Glutamatergic neuron (in vitro differentiated cells): ENCODE measurements around the gene USP3. TPM values are rescaled to one million over a fixed set of nuclear protein-coding genes. Genes with fewer than 3 reads are reported as not detected.
A peak's percentile ranks its signal among the peaks of the same experiment; 100 is the strongest.

Experiments used
- DNase-seq: peaks from one replicate; pipeline ENCODE4 v3.0.0; 2022
- H3K27ac Mint-ChIP-seq: one replicate; pipeline ENCODE4 v1.8.0; 2020; ENCODE audit warnings: mild to moderate bottlenecking, mixed read lengths, inconsistent platforms; ENCODE audit not compliant: unreplicated experiment
- H3K27me3 Mint-ChIP-seq: one replicate; pipeline ENCODE4 v1.8.0; 2020; ENCODE audit warnings: mild to moderate bottlenecking, moderate library complexity, mixed read lengths, inconsistent platforms; ENCODE audit not compliant: unreplicated experiment
- H3K36me3 Mint-ChIP-seq: one replicate; pipeline ENCODE4 v1.8.0; 2020; ENCODE audit warnings: mild to moderate bottlenecking, mixed read lengths, inconsistent platforms; ENCODE audit not compliant: unreplicated experiment
- H3K4me1 Mint-ChIP-seq: one replicate; pipeline ENCODE4 v1.8.0; 2020; ENCODE audit warnings: mild to moderate bottlenecking, low read depth, mixed read lengths, inconsistent platforms; ENCODE audit not compliant: unreplicated experiment
- H3K4me3 Mint-ChIP-seq: one replicate; pipeline ENCODE4 v1.8.0; 2020; ENCODE audit warnings: mild to moderate bottlenecking, mixed read lengths, inconsistent platforms; ENCODE audit not compliant: unreplicated experiment
- H3K9me3 Mint-ChIP-seq: one replicate; pipeline ENCODE4 v1.8.0; 2020; ENCODE audit warnings: mild to moderate bottlenecking, moderate library complexity, mixed read lengths, inconsistent platforms; ENCODE audit not compliant: unreplicated experiment
- CTCF ChIP-seq: fragments of 200-600 bp; sonication (generic); IDR thresholded peaks from one replicate; pipeline ENCODE4 v1.5.0; 2021; ENCODE audit not compliant: partially characterized antibody, unreplicated experiment
- total RNA-seq: library from RNA; stranded (reverse); fragmentation: NEBNext Ultra II Directional; extraction: Animal tissue kit (Norgen Biotek cat#: 25700); gene quantifications from one replicate; pipeline ENCODE4 v1.2.1, GENCODE V29; 2021; ENCODE audit not compliant: unreplicated experiment

The USP3 gene
- total RNA-seq, 1 donor from 2014 or later: 50.9 TPM

GRCh38 chr15:63598473-63599400 is 94.3 kb downstream of the USP3 start:
- Mint-ChIP-seq H3K9me3 (peaks cover 11% of the 10 kb centered on the region), H3K4me1 (peaks cover 12% of the 10 kb centered on the region), H3K27me3 (peaks cover 13% of the 10 kb centered on the region), H3K36me3 (peaks cover 8% of the 10 kb centered on the region), H3K4me3 (no peak overlapping the region), H3K27ac (no peak overlapping the region)
- no peak for DNase-seq
- TF ChIP-seq CTCF: no peak

- peaks cover 11% of the 10 kb centered on the region for H3K9me3 Mint-ChIP-seq
- H3K4me1 Mint-ChIP-seq: peaks cover 12% of the 10 kb centered on the region
- peaks cover 4% of the 10 kb centered on the region for H3K36me3 Mint-ChIP-seq
- H3K27ac Mint-ChIP-seq: no peak overlapping the region
- peak; percentile 31 for DNase-seq
- peaks cover 13% of the 10 kb centered on the region for H3K27me3 Mint-ChIP-seq
- H3K4me3 Mint-ChIP-seq: peak overlapping the region; percentile 70
- no peak for TF ChIP-seq CTCF
Measured at GRCh38 chr15:63599401-63600000, 95.1 kb downstream of the USP3 start.

GRCh38 chr15:63600001-63600615 is 95.7 kb downstream of the USP3 start:
- H3K27ac Mint-ChIP-seq: peak overlapping the region; percentile 28
- peak overlapping the region; percentile 70 for H3K4me3 Mint-ChIP-seq
- H3K27me3 Mint-ChIP-seq: peaks cover 13% of the 10 kb centered on the region
- no peak for TF ChIP-seq CTCF
- peak; percentile 50 for DNase-seq
- H3K9me3 Mint-ChIP-seq: peaks cover 11% of the 10 kb centered on the region
- H3K4me1 Mint-ChIP-seq: peaks cover 12% of the 10 kb centered on the region
- H3K36me3 Mint-ChIP-seq: peaks cover 4% of the 10 kb centered on the region

- no peak overlapping the region for H3K27ac Mint-ChIP-seq
- H3K36me3 Mint-ChIP-seq: peaks cover 4% of the 10 kb centered on the region
- H3K4me3 Mint-ChIP-seq: peak overlapping the region; percentile 90
- DNase-seq: peak; percentile 81
- no peak for TF ChIP-seq CTCF
- peaks cover 11% of the 10 kb centered on the region for H3K9me3 Mint-ChIP-seq
- H3K27me3 Mint-ChIP-seq: peaks cover 13% of the 10 kb centered on the region
- peaks cover 12% of the 10 kb centered on the region for H3K4me1 Mint-ChIP-seq
Measured at GRCh38 chr15:63600616-63601025, 96.2 kb downstream of the USP3 start.
